Lung (tissue), 12 donors: ENCODE measurements around the gene DIP2C. TPM values are rescaled to one million over a fixed set of nuclear protein-coding genes. Genes with fewer than 3 reads are reported as not detected.

Experiments
- ATAC-seq: fragments of 200-7000 bp; cut with Tn5 transposase; one replicate; pipeline ENCODE4 v1.9.1; 2020; ENCODE audit warnings: moderate number of reproducible peaks; ENCODE audit not compliant: insufficient read depth, low FRiP score
- DNase-seq, 3 donors: peaks; one replicate each; pipeline ENCODE4 v3.0.0-alpha.2; 2013 to 2017
- H3K27ac ChIP-seq, 2 donors: one replicate each; pipeline ENCODE4 v1.5.1; 2013; ENCODE audit warnings: mild to moderate bottlenecking in 2 of 2, moderate library complexity in 2 of 2, control low read depth in 1 of 2, inconsistent platforms in 1 of 2, low read depth in 1 of 2, low read length in 1 of 2
- H3K27me3 ChIP-seq, 3 donors: one replicate each; pipeline ENCODE4 v1.5.1; 2013; ENCODE audit warnings: low read length in 2 of 3; ENCODE audit not compliant: control insufficient read depth in 3 of 3, insufficient read depth in 3 of 3
- H3K36me3 ChIP-seq, 4 donors: one replicate each; pipeline ENCODE4 v1.5.1; 2013; ENCODE audit warnings: low read length in 4 of 4, mild to moderate bottlenecking in 1 of 4, moderate library complexity in 1 of 4; ENCODE audit not compliant: control insufficient read depth in 4 of 4, insufficient read depth in 4 of 4
- H3K4me1 ChIP-seq, 5 donors: one replicate each; pipeline ENCODE4 v1.5.1; 2013; ENCODE audit warnings: low read length in 5 of 5, mild to moderate bottlenecking in 2 of 5, moderate library complexity in 1 of 5; ENCODE audit not compliant: control insufficient read depth in 5 of 5, insufficient read depth in 5 of 5
- H3K4me3 ChIP-seq: one replicate; pipeline ENCODE4 v1.5.1; 2013; ENCODE audit warnings: mild to moderate bottlenecking, control low read depth, moderate library complexity
- H3K9ac ChIP-seq, 2 donors: one replicate each; pipeline ENCODE4 v1.5.1; 2013; ENCODE audit warnings: low read length in 2 of 2, control low read depth in 1 of 2; ENCODE audit not compliant: insufficient read depth in 1 of 2
- H3K9me3 ChIP-seq, 4 donors: one replicate each; pipeline ENCODE4 v1.5.1; 2013; ENCODE audit warnings: low read length in 3 of 4, mild to moderate bottlenecking in 1 of 4, moderate library complexity in 1 of 4; ENCODE audit not compliant: control insufficient read depth in 4 of 4, insufficient read depth in 3 of 4
- CTCF ChIP-seq: IDR thresholded peaks from 2 replicates; pipeline ENCODE4 v1.5.1; 2012; ENCODE audit warnings: mild to moderate bottlenecking; ENCODE audit errors: control extremely low read depth, extremely low read depth
- WGBS, 2 donors: extraction: QIAGEN DNeasy Blood & Tissue Kit; methylation state at CpG; one replicate each; pipeline ENCODE4 v1.1.7; 2013; 5-methylcytosine and 5-hydroxymethylcytosine counted together
- polyA plus RNA-seq, 2 donors: library from polyadenylated mRNA; stranded (reverse); fragments of 200-250 nt; gene quantifications; one replicate each; pipeline ENCODE4 v1.2.1, GENCODE V29; 2013
- total RNA-seq, 2 donors: library from RNA; depleted of rRNA in 1 of 2; stranded (reverse); fragments of >200 nt in 1 of 2; gene quantifications; one replicate each; pipeline ENCODE4 v1.2.1, GENCODE V29; 2014 to 2021
- donor health status: control.
- donor health status: control.
- donor health status: Bipolar disorder and iron deficiency.
- donor health status: healthy.
- donor health status: DM: yes; HTN: yes; CAD: no.

The DIP2C gene
- total and polyA plus RNA-seq, 4 donors: 3.6 to 20.0 (median 9.5) TPM

DNA sequence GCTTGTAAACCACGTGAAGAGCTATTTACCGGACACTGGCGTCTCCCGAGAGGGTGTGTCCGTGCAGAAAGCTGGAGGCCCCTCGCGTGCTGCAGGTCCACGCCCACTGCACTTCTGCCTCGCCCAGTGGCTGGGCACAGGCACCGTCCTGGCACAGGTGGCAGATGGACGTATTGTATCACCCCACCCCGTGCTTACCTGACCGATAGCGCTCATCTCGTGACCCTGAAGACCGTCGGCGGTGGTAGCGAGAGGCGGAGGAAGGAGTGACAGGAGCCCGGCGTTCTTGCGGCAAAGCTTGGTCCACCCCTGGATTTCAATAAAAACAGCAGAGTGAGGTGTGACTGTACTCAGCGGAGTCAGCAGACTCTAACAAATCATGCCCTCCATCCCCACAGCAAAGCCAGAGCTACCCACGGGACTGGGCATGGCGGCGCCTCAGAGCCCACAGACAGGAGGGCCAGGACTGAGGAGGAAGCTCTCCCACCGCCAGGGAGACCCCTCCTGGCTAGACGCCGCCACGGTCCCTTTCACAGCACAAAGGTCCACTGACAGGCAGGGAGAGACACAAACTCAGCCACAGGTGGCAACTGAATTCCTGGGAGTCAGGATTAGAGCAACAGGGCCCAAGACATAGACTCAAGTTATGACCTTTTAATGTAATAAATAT is 217.1 kb downstream of the DIP2C start:
- H3K27ac ChIP-seq: no peak overlapping the region
- no peaks in the 10 kb centered on the region for H3K4me1 ChIP-seq
- DNase-seq: no peak
- H3K9ac ChIP-seq: no peak overlapping the region
- ATAC-seq: no peak
- no peak overlapping the region for H3K4me3 ChIP-seq
- no peaks in the 10 kb centered on the region for H3K27me3 ChIP-seq
- peaks cover 9 to 13% (median 12%) of the 10 kb centered on the region in 4 donors for H3K36me3 ChIP-seq
- no peaks in the 10 kb centered on the region for H3K9me3 ChIP-seq
- WGBS, 2 donors: 91 to 94% methylated on average over 31 of the region's 31 CpGs
- no peak for TF ChIP-seq CTCF

DNA sequence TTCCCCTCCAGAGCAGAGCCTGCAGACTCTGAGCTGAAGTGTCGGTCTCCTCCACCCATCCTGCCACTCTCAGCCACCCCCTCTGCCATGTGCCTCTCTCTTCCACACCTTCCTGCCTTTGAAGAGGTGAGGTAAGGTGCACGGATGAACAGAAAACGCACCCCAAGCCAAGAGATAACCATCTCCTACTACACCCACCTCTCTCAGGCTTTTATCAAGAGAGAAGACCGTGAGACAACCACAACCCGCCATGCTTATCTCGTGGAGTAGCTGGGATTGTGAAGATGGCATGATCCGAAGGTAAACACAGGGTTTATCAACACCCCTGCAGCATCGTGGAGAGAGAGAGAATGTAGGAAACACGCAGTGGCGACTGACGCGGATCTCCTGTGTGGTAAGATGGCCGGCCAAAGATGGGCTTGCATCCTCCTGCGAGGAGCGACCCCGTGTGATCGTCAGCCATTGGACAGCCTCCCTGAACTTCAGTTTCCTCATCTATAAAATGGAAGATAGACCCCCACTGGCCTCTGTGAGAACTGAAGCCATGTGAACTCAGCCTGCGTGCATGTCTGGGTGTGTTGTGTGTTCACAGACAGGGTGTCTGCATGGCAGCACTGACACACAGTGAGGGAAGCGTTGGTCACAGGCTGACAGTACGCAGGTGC is 219.0 kb downstream of the DIP2C start:
- Histone ChIP-seq H3K4me1 (no peaks in the 10 kb centered on the region), H3K27ac (no peak overlapping the region), H3K4me3 (no peak overlapping the region), H3K9ac (no peak overlapping the region), H3K9me3 (no peaks in the 10 kb centered on the region), H3K27me3 (no peaks in the 10 kb centered on the region), H3K36me3 (peaks cover 3 to 13% (median 12%) of the 10 kb centered on the region in 4 donors)
- ATAC-seq (no peak), DNase-seq (no peak)
- whole genome bisulfite sequencing, 2 donors: 91 to 94% methylated on average over 20 of the region's 20 CpGs
- TF ChIP-seq CTCF: no peak

DNA sequence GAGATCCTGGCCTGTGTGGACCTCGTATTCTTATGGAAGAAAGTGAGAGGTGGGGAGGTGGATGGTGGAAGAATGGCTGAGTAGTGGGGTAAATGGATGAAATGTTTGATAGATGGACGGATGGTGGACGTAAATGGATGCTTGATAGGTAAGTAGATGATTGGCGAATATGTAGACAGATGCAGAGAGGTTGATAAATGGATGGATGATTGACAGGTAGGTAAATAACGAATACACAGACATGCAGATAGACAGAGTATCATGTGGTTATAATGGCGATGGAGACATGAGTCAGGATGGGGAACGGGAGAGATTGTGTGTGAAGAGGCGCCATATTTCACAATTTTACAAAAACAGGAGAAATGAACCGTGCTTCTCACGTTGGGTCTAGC is 219.5 kb downstream of the DIP2C start:
- Histone ChIP-seq H3K27me3 (no peaks in the 10 kb centered on the region), H3K27ac (no peak overlapping the region), H3K36me3 (peaks cover 3 to 13% (median 12%) of the 10 kb centered on the region in 4 donors), H3K9ac (no peak overlapping the region), H3K9me3 (no peaks in the 10 kb centered on the region), H3K4me1 (no peaks in the 10 kb centered on the region), H3K4me3 (no peak overlapping the region)
- TF ChIP-seq CTCF: no peak
- WGBS, 2 donors: 91 to 92% methylated on average over 10 of the region's 10 CpGs
- no peak for DNase-seq
- ATAC-seq: no peak
